Stimulated activated CD4-positive, alpha-beta T cell treated with anti-CD3 and anti-CD28 coated beads, Interleukin-4, amount 100 ng/mL, for 24 hours (primary cell): Measurements from ENCODE around the gene RABGEF1.
"Not testable (repeated sequence)": the region's sequence is repeated elsewhere in the genome, so short reads cannot be mapped to it uniquely, and the experiment has no call there.

Experiments used
- DNase-seq: peaks from one replicate; pipeline ENCODE4 v3.0.0-alpha.2; 2020

Gene RABGEF1

DNA sequence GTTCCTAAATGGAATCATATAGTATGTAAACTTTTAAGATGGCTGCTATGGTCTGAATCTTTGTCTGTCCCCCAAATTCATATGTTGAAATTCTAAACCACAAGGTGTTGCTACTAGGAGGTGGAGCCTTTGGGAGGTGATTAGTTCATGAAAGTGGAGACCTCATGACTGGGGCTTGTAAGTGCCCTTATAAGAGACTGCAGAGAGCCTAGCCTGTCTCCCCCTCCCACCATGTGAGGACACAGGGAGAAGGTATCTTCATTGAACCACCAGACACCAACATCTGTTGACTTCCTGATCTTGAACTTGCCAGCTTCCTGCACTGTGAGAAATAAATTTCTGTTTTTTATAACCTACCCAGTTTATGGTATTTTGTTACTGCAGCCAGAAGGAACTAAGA is 27.0 kb downstream of the RABGEF1 start:
- DNase-seq: not testable (repeated sequence)

DNA sequence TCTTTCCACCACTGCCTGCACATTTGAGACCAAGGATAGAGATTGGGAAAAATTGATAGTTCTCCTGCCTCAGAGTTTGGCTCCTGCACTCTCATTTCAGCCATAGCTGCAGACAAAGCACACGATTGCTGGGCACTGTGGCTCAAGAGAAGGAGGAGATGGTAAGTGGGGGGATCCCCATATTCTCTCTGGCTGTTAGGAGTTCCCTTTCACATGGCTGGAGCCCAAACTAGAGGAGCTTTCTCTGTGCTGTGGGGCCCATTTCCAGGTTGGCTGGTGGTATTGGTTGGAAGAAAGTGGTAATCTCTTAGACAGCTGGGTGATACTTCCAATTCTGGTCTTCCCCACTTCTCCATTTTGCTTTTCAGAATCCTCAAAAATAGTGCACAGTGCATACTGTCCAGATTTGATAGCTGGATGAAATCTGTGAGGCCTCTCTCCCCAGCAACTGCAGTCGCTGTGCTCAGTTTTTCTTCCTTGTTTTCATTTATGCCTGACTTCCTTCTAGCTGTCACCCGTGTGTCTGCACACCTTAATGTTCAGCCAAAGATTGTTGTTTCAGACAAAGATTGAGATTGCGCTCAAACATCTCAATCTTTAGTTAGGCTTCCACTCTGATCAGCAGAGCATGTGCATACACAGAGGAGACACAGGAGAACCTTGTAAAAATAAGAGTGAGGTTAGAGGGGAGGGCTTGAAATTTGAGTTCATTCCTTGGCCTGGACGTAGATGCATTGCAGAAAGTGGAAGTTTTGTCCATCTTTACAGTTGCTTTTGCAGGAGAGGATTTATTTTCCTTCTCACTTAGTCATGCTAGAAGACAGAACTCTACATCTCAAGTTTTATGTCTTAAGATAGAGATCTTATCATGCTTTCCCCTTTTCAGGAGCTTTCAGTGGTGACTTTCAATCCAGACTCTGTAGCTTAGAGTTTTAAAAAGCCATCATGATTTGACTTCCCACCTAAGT is 28.6 kb downstream of the RABGEF1 start:
- no peak for DNase-seq

- no peak for DNase-seq
Observed at GRCh38 chr7:66769833-66770512, 29.4 kb downstream of the RABGEF1 start.

DNA sequence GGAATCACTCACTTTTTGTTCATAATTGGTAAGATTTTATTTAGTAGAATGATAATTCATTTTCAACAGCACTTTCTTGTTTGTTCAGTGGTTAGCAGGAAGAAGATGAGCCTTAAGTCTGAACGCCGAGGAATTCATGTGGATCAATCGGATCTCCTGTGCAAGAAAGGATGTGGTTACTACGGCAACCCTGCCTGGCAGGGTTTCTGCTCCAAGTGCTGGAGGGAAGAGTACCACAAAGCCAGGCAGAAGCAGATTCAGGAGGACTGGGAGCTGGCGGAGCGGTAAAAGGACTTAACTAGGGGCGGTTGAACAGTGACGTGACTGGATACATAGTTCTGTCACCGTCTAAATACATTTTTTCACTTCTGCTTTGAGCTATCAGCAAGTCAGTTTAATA is 31.3 kb downstream of the RABGEF1 start:
- DNase-seq: no peak

DNA sequence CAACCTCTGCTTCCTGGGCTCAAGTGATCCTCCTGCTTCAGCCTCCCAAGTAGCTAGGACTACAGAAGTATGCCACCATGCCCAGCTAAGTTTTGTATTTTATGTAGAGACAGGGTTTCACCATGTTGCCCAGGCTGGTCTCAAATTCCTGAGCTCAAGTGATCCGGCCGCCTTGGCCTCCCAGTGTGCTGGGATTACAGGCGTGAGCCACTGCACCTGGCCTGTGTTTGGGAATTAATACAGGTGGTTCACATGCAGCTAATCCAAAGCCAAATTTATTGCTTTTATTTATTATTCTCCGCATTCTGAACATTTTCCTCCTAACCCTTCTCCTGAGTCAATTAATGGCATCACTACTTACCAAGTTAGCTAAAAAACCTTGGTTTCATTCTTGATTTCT is 33.2 kb downstream of the RABGEF1 start:
- DNase-seq: not testable (repeated sequence)

- DNase-seq: not testable (repeated sequence)
Observed at GRCh38 chr7:66776383-66776782, 35.9 kb downstream of the RABGEF1 start.

- no peak for DNase-seq
Observed at GRCh38 chr7:66776800-66777442, 36.4 kb downstream of the RABGEF1 start.

DNA sequence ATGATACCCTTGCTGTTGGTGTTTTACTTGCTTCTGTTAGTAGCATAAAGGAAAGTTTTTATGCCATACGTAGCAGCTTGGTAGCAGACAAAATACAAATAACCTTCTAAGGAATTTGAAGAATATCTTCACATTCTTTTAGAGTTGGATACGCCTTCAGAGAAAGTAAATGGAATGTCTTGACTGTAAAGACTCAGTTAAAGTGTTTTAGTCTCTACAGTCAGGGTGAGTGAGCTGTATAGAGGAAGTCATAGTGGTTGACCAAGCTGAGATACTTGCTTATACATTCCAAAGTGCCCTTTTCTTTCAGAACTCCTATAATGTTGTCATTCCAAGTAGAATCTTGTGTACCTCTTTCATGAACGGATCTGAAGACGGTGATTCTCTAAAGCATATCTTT is 37.7 kb downstream of the RABGEF1 start:
- DNase-seq: no peak

- DNase-seq: no peak
Observed at GRCh38 chr7:66779669-66780409, 39.3 kb downstream of the RABGEF1 start.

- no peak for DNase-seq
Observed at GRCh38 chr7:66781408-66782090, 41.0 kb downstream of the RABGEF1 start.

DNA sequence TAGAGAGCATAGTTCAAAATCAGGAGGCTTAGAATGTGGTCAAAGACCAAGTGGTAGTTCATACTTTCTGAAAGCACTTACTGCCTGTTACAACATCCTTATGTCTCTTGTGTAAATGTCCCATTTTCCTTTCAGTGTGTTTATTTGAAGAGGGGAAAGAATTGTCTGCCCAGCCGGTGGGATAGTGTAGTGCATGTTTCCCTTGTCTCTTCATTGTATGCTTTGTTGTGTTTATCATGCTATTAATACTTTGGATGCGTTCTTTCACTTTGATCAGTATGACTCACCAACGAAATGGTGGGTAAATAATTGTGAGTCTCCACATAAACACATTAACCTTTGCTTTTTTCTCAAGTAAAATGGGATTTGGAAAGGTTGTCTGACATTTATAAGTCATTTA is 42.3 kb downstream of the RABGEF1 start:
- not testable (repeated sequence) for DNase-seq

- not testable (repeated sequence) for DNase-seq
Observed at GRCh38 chr7:66783887-66784595, 43.5 kb downstream of the RABGEF1 start.

GRCh38 chr7:66790196-66790595 is 49.7 kb downstream of the RABGEF1 start:
- no peak for DNase-seq

DNA sequence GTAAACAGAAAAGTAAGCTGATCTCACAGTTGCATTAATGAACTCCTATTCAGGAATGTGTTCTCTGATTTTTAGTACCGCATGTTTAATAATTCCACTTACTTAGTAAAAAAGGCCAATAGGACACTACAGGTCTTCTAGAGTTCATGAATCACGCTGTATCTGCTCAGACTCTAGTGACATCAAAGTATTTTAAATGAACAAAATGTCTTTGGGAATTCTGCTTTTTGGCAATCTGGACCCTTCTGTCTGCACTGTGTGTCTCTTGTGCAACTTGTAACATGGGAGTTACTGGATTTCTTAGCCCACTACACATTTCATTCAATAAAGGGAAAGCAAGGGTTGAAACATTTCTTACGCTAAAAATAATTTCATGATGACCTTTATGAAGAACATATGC is 50.2 kb downstream of the RABGEF1 start:
- DNase-seq: no peak

DNA sequence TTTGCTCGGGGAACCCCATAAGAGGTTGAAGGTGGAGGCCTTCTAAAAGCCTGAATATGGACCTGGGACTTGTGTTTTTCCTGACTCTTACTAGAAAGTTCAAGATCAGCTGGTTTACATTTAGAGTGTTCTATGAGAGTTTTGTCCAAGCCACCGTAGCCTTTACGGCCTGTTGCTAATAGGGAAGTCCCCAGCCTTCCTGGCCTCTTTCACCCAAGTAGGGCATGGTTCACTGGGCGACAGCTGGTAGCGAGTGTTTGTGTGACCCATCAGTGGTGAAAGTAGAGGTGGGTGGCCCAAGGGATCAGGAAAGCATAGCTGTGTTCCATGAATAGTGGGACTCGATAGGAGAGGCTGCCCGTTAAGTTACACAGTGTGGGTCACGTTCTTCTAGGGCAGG is 60.1 kb downstream of the RABGEF1 start:
- no peak for DNase-seq

GRCh38 chr7:66804001-66804400 is 63.5 kb downstream of the RABGEF1 start:
- no peak for DNase-seq

DNA sequence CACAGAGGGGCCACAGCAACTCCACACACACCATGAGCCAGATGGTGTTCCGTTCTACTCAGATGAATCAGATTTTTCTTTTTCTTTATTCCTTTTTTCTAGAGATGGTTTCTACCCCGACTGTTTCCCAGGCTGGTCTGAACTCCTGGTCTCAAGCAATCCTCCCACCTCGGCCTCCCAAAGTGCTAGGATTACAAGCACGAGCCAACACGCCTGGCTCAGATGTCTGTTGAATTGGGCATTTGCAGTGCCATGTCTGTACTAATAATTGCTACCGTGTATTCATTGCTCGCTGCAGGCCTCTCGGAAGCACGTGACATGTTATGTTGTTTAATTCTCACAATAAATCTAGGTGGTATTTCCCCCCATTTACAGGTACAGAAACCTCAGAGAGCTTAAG is 67.2 kb downstream of the RABGEF1 start:
- no peak for DNase-seq

GRCh38 chr7:66810716-66811115 is 70.2 kb downstream of the RABGEF1 start:
- DNase-seq: no peak

DNA sequence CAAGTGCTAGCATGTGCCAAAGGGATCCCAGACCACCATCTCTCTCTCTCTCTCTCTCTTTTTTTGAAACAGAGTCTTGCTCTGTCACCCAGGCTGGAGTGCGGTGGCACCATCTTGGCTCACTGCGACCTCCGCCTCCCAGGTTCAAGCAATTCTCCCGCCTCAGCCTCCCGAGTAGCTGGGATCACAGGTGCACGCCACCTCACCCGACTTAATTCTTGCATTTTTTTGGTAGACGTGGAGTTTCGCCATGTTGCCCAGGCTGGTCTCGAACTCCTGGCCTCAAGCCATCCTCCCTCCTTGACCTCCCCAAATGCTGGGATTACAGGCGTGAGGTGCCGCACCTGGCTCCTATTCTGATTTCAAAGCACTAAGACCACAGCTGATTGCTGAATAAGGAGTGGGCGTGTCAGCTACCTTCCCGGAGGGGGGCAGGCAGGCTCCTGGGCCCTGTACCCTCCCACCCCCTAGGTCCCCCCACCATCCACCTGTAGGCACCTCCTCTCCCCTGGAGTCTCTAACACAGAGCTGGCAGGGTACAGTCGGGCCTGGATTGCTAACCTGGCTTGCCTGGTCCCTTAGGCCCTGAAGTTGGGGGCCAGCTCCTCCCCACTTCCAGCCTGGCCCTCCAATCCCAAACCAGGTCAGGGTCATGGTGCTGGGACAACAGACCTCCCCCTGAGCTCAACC is 74.8 kb downstream of the RABGEF1 start:
- DNase-seq: not testable (repeated sequence)

GRCh38 chr7:66815951-66816350 is 75.4 kb downstream of the RABGEF1 start:
- DNase-seq: no peak

- not testable (repeated sequence) for DNase-seq
Observed at GRCh38 chr7:66816658-66817057, 76.1 kb downstream of the RABGEF1 start.
